NCI-H526 (cell line): ENCODE data around the gene RMDN2.
"Not testable (repeated sequence)": the region's sequence is repeated elsewhere in the genome, so short reads cannot be mapped to it uniquely, and the experiment has no call there.

ENCODE experiments used
- DNase-seq, 2 experiments: peaks; one replicate each; lab custom pipeline; 2025; lab: John Stamatoyannopoulos, UW

Gene RMDN2

DNA sequence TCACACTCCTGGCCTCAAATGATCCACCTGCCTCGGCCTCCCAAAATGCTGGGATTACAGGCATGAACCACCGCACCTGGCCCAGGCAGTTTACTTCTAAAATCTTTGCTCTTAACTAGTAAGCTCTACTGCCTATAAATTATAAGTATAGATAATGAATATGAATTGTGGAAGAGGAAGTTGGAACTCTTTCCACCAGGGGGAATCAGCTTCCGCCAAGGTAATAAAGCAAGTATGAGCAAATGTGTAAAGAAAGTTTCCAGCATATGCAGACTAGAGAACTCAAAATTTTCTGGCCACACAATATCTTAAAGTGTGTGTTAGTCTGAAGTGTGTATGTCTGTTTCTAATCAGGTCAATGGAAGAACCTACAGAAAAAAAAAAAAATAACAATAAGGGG is 68.1 kb downstream of the RMDN2 start:
- no peak for DNase-seq

DNA sequence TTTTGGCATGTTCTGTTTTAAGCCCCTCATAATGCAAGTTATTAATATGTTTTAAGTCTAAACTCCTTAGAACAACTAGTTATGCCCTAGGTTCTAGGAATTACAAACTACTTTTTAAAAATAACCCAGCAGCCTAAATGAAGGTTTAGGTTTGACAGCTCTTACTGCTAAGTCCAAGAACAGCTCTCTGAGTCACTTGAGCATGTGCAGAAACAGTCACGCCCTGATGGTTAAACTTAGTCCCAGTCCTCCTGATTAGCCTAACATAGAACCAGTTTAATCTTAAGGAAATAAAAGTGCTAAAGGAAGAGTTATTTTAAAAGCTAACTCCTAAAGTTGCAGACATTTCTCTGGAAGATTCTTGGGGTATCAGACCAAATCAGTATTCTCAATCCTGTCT is 72.5 kb downstream of the RMDN2 start:
- DNase-seq = no peak

GRCh38 chr2:38000485-38001222 is 75.6 kb downstream of the RMDN2 start:
- no peak for DNase-seq

GRCh38 chr2:38010187-38010586 is 85.1 kb downstream of the RMDN2 start:
- DNase-seq = not testable (repeated sequence)

GRCh38 chr2:38010995-38011394 is 85.9 kb downstream of the RMDN2 start:
- DNase-seq = no peak

DNA sequence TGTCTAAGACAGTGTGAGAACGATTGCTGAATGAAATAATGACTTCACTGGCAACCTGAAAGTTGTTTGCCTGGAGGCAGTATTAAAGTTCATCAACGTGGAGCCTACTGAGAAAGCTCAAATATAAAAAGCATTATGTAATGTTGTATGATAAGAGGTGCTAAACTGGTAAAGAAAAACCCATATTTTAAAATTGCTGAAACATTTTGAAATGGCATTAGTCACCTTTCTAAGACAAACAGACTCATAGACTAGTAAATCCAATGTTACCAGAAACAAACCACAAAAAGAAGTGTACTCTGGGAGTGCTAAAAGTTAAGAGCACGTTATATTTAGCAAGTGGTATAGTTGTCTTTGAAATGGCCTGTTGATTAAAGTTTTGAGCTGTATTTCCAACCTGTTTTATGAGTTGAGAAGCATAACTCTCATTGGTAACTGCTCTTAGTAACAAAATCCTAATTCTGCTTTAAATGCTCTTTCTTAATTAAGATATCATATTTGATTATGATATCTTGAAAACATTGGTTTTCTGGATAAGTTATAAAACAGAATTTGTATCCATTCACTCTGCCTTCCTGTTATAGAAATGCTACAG is 88.2 kb downstream of the RMDN2 start:
- DNase-seq = no peak

DNA sequence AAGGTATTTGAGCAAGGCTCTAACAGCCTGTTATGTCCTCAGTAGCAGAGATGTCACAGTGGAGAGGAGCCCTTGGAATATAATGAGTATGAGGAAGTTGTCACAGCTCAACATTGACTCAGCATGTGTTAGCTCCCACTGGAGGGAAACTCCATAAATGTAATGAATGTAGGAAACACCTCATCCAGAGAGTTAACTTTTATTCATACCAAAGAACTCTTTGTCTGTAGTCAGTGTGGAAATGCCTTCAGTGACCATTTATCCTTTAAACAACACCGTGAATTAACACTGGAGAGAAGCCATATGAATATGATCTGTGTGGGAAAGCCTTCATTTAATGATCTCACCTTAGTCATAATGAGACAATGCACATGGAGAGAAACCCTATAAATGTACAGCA is 91.1 kb downstream of the RMDN2 start:
- DNase-seq = no peak

DNA sequence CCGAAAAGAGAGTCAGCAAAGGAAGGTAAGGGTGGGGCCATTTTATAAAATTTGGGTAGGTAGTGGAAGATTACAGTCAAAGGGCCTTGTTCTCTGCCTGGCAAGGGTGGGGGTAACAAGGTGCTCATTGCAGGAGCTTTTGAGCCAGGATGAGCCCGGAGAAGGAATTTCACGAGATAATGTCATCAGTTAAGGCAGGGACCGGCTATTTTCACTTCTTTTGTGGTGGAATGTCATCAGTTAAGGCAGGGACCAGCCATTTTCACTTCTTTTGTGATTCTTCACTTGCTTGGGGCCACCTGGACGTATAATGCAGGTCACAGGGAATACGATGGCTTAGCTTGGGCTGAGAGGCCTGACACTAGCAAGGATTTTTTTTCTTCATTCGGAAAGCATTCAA is 92.7 kb downstream of the RMDN2 start:
- no peak for DNase-seq

DNA sequence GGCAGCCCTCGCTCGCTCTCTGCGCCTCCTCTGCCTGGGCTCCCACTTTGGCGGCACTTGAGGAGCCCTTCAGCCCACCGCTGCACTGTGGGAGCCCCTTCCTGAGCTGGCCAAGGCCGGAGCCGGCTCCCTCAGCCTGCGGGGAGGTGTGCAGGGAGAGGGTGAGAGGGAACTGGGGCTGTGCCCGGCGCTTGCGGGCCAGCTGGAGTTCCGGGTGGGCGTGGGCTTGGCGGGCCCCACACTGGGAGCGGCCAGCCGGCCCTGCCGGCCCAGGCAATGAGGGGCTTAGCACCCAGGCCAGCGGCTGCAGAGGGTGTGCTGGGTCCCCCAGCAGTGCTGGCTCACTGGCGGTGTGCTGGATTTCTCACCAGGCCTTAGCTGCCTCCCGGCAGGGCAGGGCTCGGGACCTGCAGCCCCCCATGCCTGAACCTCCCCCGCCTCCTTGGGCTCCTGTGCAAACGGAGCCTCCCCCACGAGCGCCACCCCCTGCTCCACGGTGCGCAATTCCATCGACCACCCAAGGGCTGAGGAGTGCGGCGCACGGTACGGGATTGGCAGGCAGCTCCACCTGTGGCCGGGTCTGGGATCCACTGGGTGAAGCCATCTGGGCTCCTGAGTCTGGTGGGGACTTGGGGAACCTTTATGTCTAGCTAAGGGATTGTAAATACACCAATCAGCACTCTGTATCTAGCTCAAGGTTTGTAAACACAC is 95.4 kb downstream of the RMDN2 start:
- not testable (repeated sequence) for DNase-seq

- no peak for DNase-seq
Observed at GRCh38 chr2:38021589-38021988, 96.5 kb downstream of the RMDN2 start.

DNA sequence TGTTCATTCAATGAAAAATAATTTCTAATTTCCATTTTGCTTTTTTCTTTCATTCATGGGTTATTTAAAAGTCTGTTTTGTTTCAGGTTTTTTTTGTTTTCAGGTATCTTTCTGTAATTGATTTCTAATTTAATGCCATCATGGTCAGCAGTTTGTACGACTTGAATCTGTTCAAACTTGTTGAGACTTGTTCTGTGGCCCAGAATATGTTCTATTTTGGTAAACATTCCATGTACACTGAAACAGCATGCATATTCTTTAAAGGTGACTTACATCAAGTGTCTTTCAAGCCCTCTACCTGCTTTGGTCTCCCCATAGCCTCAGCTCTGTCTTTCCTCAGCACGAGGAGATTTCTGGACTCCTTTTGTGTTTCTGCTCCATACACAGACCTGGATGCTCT is 101.8 kb downstream of the RMDN2 start:
- DNase-seq = no peak

- DNase-seq = peak; percentile 20 to 44
Observed at GRCh38 chr2:38028829-38029228, 103.7 kb downstream of the RMDN2 start.

GRCh38 chr2:38029512-38029911 is 104.4 kb downstream of the RMDN2 start:
- DNase-seq = no peak

DNA sequence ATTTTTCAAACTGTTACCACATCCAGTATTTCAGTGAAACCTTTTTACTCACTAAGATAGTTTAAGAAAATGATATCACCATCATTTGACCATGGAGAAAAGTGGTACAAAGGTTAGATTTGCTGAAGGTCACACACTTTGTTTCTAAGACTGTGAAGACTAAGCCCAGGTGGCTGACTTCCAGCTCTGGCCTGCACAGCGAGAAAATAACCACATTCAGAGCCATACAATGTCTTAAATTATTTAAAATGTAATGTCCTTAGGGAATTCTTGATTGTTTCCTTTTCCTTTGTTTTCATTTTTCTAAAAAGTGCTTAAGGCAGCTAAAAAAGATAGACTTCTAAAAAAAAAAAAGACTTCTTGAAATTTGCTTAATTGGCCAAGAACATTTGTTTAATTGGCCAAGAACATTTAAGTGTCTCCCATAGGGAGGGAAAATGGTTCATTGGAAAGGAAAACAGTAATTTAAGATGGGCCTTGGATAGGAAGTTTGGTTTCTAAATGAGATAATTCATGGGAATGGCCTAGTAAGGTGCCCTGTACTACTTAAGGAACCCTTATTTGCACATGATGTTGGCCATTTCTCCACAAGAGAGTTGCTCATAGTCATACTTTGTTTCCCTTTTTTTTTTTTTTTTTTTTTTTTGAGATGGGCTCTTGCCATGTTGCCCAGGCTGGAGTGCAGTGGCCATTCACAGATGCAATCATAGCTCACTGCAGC is 105.7 kb downstream of the RMDN2 start:
- DNase-seq = no peak

GRCh38 chr2:38032946-38033345 is 107.9 kb downstream of the RMDN2 start:
- DNase-seq = no peak

DNA sequence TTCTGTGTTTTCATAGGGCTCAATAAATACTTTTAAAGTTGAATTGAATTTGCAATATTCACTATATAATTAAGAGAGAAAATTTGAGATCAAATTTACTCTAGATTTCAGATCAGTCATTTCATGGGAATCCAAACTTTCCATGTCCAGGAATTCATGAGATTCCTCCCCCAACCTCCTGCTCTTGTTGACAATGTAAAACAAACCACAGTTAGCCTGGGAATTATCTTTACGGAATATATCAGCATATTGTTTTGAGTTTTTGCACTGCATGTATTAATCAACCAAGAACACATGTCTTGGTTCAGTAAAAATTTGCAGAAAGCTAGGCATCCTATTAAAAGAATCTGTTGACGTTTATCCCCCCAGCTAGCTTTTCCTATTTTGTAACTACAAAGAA is 108.6 kb downstream of the RMDN2 start:
- DNase-seq = no peak

- no peak for DNase-seq
Observed at GRCh38 chr2:38035968-38036367, 110.9 kb downstream of the RMDN2 start.

DNA sequence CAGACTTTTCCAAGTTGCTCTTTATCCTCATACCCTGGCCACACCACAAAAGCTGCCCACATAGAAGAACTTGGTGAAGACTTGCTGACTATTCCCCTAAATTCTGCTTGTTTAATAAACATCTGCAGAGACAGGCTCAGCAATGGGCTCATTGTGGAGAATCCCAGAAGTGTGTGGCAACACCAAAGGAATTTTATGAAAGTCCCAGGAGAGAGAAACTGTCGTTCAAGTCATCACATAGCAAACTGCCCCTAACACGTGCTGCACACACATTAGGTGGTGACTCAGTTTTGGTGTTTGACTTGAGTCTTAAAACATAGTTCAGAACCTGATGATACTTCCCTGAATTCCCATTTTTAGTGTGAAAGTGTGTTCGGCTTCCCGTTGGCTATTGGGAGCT is 112.2 kb downstream of the RMDN2 start:
- DNase-seq = no peak

DNA sequence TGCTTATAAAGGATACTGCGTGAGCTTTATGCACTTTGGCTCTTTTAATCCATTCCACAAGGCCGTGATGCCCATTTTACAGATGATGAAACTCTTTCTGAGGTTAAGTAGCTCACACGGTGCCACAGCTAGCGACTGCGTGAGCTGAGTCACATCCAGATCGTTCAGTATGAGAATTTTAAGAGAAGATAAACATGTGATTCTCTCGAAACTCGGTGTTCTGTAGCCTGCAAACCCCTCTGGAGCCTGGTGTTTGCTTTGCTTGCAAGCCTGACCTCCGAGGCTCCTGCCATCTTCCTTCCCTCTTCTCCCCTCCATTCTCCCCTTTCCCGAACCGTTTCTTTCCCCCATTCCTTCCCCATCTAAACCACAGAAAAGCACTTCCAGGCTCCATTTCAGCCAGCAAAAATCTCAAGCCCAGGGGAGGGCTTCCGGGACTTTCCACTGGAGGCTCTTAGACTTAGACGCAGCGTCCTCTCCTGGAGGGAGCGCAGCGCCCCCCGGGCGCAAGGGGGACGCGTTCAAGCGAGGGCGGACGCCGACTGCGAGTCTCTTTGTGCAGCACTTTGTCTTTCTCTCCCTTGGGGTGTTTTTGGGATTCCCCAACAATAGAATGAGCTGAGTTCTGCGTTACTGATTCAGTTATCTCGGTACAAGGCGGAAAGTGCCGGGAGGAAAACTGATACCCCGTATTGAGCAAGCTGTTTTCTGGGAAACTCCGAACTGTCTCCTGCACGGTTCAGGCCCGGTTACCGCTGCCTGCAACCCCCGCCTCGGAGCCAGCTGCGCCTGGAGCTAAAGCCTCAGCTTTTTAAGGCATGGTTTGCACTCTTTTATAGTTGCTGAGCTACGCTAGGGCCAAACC is 112.9 kb downstream of the RMDN2 start:
- peak in 1 of 2 experiments; percentile 43 for DNase-seq

DNA sequence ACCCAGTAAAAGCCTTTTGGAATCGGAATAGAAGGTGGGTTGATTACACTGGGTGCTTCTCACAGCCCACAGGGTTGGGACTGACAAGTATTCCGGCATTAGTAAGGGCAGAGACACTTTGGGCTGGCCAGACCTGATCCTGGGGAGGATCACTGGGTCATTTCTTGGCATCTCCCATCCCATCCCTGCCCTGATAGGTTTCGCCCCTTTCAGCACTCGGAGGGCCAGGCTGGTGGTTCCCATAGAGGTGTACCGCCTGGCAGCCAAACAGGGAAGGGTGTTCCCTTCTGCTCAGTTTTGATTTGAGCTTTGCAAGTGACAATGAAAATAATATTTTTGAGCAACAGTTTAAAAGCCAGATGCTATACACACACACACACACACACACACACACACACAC is 113.6 kb downstream of the RMDN2 start:
- no peak for DNase-seq

- DNase-seq = no peak
Observed at GRCh38 chr2:38039121-38039910, 114.2 kb downstream of the RMDN2 start.
